CD4-positive, alpha-beta T cell (primary cell): Measurements from ENCODE around the gene OR2F1. TPM values are rescaled to one million over a fixed set of nuclear protein-coding genes. Genes with fewer than 3 reads are reported as not detected.

Source experiments
- ATAC-seq: fragments of 200-7000 bp; cut with Tn5 transposase; one replicate; pipeline ENCODE4 v1.10.0; 2022; ENCODE audit warnings: mild to moderate bottlenecking; ENCODE audit not compliant: poor library complexity
- CTCF ChIA-PET: fragments of 350-600 bp; sonication (Branson Sonifier 250); formaldehyde crosslinking; loops from one replicate; lab custom pipeline; 2021; ENCODE audit warnings: antibody characterized with exemption, inconsistent platforms; lab: Charles Lee
- POLR2A ChIA-PET: fragments of 350-600 bp; sonication (Branson Sonifier 250); formaldehyde crosslinking; loops from one replicate; lab custom pipeline; 2021; ENCODE audit warnings: antibody characterized with exemption, inconsistent platforms; lab: Charles Lee
- DNase-seq, 14 experiments: peaks; one replicate each; pipeline ENCODE4 v3.0.0-alpha.2; 2013 to 2020; ENCODE audit warnings: mixed read lengths in 2 of 14
- H3K27ac ChIP-seq, 2 donors: one replicate each; pipeline versions ENCODE4 v1.5.1 to v1.7.0; 2013; ENCODE audit warnings: low read length in 2 of 2, low read depth in 1 of 2, mild to moderate bottlenecking in 1 of 2
- H3K27me3 ChIP-seq, 2 experiments: 1 replicate in 1 of 2; 2 replicates in 1 of 2; pipeline versions ENCODE4 v1.6.1 to v1.7.0; 2013; ENCODE audit warnings: low read length in 2 of 2, control low read depth in 1 of 2, mild to moderate bottlenecking in 1 of 2, moderate library complexity in 1 of 2; ENCODE audit not compliant: insufficient read depth in 2 of 2, control insufficient read depth in 1 of 2
- H3K36me3 ChIP-seq: one replicate; pipeline ENCODE4 v1.6.1; 2013; ENCODE audit warnings: low read length, control low read depth; ENCODE audit not compliant: insufficient read depth
- H3K4me1 ChIP-seq: one replicate; pipeline ENCODE4 v1.6.1; 2013; ENCODE audit warnings: low read length, control low read depth; ENCODE audit not compliant: insufficient read depth
- H3K4me3 ChIP-seq: one replicate; pipeline ENCODE4 v1.5.1; 2013; ENCODE audit warnings: mild to moderate bottlenecking, low read length, moderate library complexity
- H3K9me3 ChIP-seq, 2 experiments: 1 replicate in 1 of 2; 2 replicates in 1 of 2; pipeline versions ENCODE4 v1.6.1 to v1.7.0; 2013; ENCODE audit warnings: low read length in 2 of 2, mild to moderate bottlenecking in 2 of 2, control low read depth in 1 of 2, moderate library complexity in 1 of 2; ENCODE audit not compliant: control insufficient read depth in 1 of 2, insufficient read depth in 1 of 2
- H3K27ac Mint-ChIP-seq: one replicate; pipeline ENCODE4 v1.8.0; 2020; ENCODE audit warnings: mixed read lengths
- H3K27me3 Mint-ChIP-seq: one replicate; pipeline ENCODE4 v1.8.0; 2021; ENCODE audit warnings: mixed read lengths
- H3K36me3 Mint-ChIP-seq: one replicate; pipeline ENCODE4 v1.8.0; 2021; ENCODE audit warnings: low read depth, mixed read lengths
- H3K4me1 Mint-ChIP-seq: one replicate; pipeline ENCODE4 v1.8.0; 2021; ENCODE audit warnings: low read depth, mixed read lengths
- H3K4me3 Mint-ChIP-seq: one replicate; pipeline ENCODE4 v1.8.0; 2020; ENCODE audit warnings: mild to moderate bottlenecking, mixed read lengths
- H3K9me3 Mint-ChIP-seq: one replicate; pipeline ENCODE4 v1.8.0; 2020; ENCODE audit warnings: mixed read lengths
- intact Hi-C, 2 experiments: fragments of 100-400 bp; cut with DNase I in 1 of 2; cut with micrococcal nuclease in 1 of 2; formaldehyde crosslinking; loops; one replicate each; pipeline versions ENCODE4 v1.15.1 to v1.9.0; 2023 to 2025; cut with DNase I, micrococcal nuclease
- total RNA-seq, 174 experiments: library from RNA in 2 of 174; stranded (reverse) in 2 of 174; gene quantifications; one replicate each; pipeline ENCODE4 v1.2.3 and lab custom pipeline; 2021 to 2026
- TF ChIP-seq, protein P1 (sequence below): fragments of 200-600 bp; IDR thresholded peaks from one replicate; pipeline ENCODE4 v1.8.0; 2022; ENCODE audit warnings: antibody characterized with exemption, mild to moderate bottlenecking

OR2F1 gene
- total RNA-seq, 2 experiments from 2014 or later = not detected

DNA sequence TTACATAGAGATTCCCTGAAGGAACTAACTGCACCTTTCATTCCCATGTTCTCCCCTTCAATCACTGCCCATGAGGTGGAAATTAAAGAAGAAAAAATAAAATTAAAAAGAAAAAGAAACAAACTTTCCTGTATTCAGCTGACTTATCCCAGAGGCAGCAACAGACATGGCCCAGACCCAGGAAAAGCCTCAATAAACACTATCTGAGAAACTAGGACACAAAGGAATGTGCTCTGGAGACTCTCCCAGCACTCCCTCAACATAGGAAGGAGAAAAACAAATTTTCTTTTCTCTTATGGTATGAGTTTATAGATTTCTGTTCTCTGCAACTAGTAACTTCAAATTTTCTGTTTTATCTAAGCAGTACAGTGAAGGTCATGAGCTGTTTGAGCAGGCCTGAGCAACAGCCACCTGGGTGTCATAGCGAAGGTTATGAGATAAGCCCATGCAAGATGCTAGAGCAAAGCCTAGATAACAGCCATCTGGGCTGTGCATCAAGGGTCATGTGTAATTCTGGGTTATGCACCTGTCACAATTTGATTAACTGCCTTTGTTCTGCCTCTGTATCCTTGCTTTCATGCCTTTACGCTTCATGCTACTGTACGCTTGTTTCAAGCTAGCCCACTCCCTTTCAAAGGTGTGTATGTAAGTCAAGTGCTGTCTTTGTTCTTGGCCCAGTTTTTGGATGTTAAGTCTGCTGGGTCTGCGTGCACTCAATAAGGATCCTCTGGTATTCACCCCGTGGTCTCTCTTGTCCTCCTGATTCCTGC, 34.5 kb downstream of the OR2F1 start:
- Histone ChIP-seq H3K27ac (no peak overlapping the region), H3K4me1 (no peaks in the 10 kb centered on the region), H3K9me3 (peaks cover 0 to 9% of the 10 kb centered on the region in 2 experiments), H3K4me3 (no peak overlapping the region), H3K36me3 (no peaks in the 10 kb centered on the region), H3K27me3 (peaks cover 0 to 6% of the 10 kb centered on the region in 2 experiments)
- H3K4me3 Mint-ChIP-seq = no peak overlapping the region
- CTCF ChIA-PET = no interaction called here
- H3K27me3 Mint-ChIP-seq = peaks cover 18% of the 10 kb centered on the region
- POLR2A ChIA-PET = no interaction called here
- DNase-seq (no peak), ATAC-seq (no peak)
- peaks cover 6% of the 10 kb centered on the region for H3K4me1 Mint-ChIP-seq
- intact Hi-C loops = no loop called here
- TF ChIP-seq, protein P1, sequence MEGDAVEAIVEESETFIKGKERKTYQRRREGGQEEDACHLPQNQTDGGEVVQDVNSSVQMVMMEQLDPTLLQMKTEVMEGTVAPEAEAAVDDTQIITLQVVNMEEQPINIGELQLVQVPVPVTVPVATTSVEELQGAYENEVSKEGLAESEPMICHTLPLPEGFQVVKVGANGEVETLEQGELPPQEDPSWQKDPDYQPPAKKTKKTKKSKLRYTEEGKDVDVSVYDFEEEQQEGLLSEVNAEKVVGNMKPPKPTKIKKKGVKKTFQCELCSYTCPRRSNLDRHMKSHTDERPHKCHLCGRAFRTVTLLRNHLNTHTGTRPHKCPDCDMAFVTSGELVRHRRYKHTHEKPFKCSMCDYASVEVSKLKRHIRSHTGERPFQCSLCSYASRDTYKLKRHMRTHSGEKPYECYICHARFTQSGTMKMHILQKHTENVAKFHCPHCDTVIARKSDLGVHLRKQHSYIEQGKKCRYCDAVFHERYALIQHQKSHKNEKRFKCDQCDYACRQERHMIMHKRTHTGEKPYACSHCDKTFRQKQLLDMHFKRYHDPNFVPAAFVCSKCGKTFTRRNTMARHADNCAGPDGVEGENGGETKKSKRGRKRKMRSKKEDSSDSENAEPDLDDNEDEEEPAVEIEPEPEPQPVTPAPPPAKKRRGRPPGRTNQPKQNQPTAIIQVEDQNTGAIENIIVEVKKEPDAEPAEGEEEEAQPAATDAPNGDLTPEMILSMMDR = no peak
- H3K9me3 Mint-ChIP-seq = peaks cover 10% of the 10 kb centered on the region
- H3K27ac Mint-ChIP-seq = no peak overlapping the region
- no peaks in the 10 kb centered on the region for H3K36me3 Mint-ChIP-seq

DNA sequence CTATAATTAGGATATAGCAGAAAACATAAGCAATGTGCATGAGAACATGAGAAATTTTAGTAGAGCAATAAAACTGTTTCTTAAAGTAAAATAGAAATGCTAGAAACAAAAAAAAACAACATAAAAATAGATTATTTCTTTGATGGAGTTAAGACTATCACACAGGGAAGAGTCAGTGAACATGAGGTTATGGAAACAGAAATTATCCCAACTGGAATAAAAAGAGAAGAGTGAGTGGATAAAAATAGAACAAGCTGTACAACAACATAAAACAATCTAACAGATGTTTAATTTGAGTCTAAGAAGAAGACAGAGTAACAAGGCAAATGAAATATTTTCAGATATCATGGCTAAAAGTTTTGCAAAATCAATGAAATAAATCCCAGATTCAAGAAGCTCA, 38.0 kb downstream of the OR2F1 start:
- ChIA-PET CTCF (no interaction called here), POLR2A (no interaction called here)
- TF ChIP-seq, protein P1 = no peak
- no peak for ATAC-seq
- Histone ChIP-seq H3K4me3 (no peak overlapping the region), H3K27me3 (peaks cover 0 to 6% of the 10 kb centered on the region in 2 experiments), H3K4me1 (no peaks in the 10 kb centered on the region), H3K9me3 (peaks cover 4 to 9% of the 10 kb centered on the region in 2 experiments), H3K36me3 (no peaks in the 10 kb centered on the region), H3K27ac (no peak overlapping the region)
- no peak for DNase-seq
- H3K27ac Mint-ChIP-seq = no peak overlapping the region
- no peaks in the 10 kb centered on the region for H3K36me3 Mint-ChIP-seq
- peaks cover 10% of the 10 kb centered on the region for H3K9me3 Mint-ChIP-seq
- intact Hi-C loops = no loop called here
- H3K27me3 Mint-ChIP-seq = peaks cover 18% of the 10 kb centered on the region
- H3K4me1 Mint-ChIP-seq = peaks cover under 1% of the 10 kb centered on the region
- no peak overlapping the region for H3K4me3 Mint-ChIP-seq

DNA sequence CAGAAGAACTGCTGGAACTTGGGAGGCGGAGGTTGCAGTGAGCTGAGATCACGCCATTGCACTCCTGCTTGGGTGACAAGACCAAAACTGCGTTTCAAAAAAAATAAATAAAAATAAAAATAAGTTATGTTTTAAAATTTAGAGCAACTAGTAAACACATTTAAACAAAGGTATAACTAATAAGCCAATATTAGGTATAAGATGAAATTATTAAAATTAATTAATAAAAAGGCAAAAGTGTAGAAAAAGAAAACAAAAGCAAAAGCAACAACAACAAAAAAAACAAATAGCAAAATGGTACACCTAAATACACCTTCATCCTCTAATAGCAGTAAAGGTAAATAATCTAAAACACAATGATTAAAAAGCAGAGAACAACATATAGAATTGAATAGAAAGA, 39.3 kb downstream of the OR2F1 start:
- Mint-ChIP-seq H3K9me3 (peaks cover 8% of the 10 kb centered on the region), H3K27me3 (peaks cover 18% of the 10 kb centered on the region), H3K4me1 (no peaks in the 10 kb centered on the region), H3K4me3 (no peak overlapping the region), H3K36me3 (no peaks in the 10 kb centered on the region), H3K27ac (no peak overlapping the region)
- POLR2A ChIA-PET = no interaction called here
- TF ChIP-seq, protein P1 = no peak
- H3K4me3 ChIP-seq = no peak overlapping the region
- intact Hi-C loops = no loop called here
- DNase-seq (no peak), ATAC-seq (no peak)
- CTCF ChIA-PET = no interaction called here
- no peaks in the 10 kb centered on the region for H3K4me1 ChIP-seq
- no peak overlapping the region for H3K27ac ChIP-seq
- H3K27me3 ChIP-seq = peaks cover 0 to 6% of the 10 kb centered on the region in 2 experiments
- H3K36me3 ChIP-seq = no peaks in the 10 kb centered on the region
- peaks cover 4 to 9% of the 10 kb centered on the region in 2 experiments for H3K9me3 ChIP-seq
